Gastroesophageal sphincter (tissue), 4 donors: Measurements from ENCODE around the gene TOMM40. TPM values are rescaled to one million over a fixed set of nuclear protein-coding genes. Genes with fewer than 3 reads are reported as not detected.

Experiments used
- ATAC-seq: fragments of 150-250 bp; one replicate; pipeline ENCODE4 v1.9.1; 2016; ENCODE audit warnings: mild to moderate bottlenecking, moderate library complexity
- H3K27ac ChIP-seq, 4 donors: fragments of 200-600 bp; sonication (generic) in 3 of 4; 1 replicate in 3 of 4; 2 replicates in 1 of 4; pipeline ENCODE4 v1.5.1; 2016 to 2019
- H3K27me3 ChIP-seq: fragments of 200-600 bp; sonication (generic); one replicate; pipeline ENCODE4 v1.5.1; 2019
- H3K36me3 ChIP-seq, 2 donors: fragments of 200-600 bp; sonication (generic); one replicate each; pipeline ENCODE4 v1.5.1; 2019; ENCODE audit warnings: control low read depth in 1 of 2
- H3K4me1 ChIP-seq, 3 donors: fragments of 200-600 bp; sonication (generic); 1 replicate in 2 of 3; 2 replicates in 1 of 3; pipeline ENCODE4 v1.5.1; 2016 to 2019; ENCODE audit warnings: control low read depth in 2 of 3
- H3K4me3 ChIP-seq, 2 donors: fragments of 200-600 bp; sonication (generic); one replicate each; pipeline ENCODE4 v1.5.1; 2019; ENCODE audit warnings: mild to moderate bottlenecking in 1 of 2, moderate library complexity in 1 of 2
- H3K9me3 ChIP-seq, 3 donors: fragments of 200-600 bp; sonication (generic); one replicate each; pipeline ENCODE4 v1.5.1; 2017 to 2019; ENCODE audit warnings: control low read depth in 2 of 3
- CTCF ChIP-seq, 4 experiments: fragments of 200-600 bp in 2 of 4; fragments of 450-650 bp in 2 of 4; sonication (generic) in 1 of 4; IDR thresholded peaks; one replicate each; pipeline ENCODE4 v1.5.1; 2017 to 2019; ENCODE audit warnings: antibody characterized with exemption in 4 of 4, mild to moderate bottlenecking in 2 of 4, moderate library complexity in 2 of 4
- EP300 ChIP-seq: sonication (generic); formaldehyde crosslinking; IDR thresholded peaks from one replicate; pipeline ENCODE4 v1.6.1; 2017; ENCODE audit warnings: antibody characterized with exemption, mild to moderate bottlenecking
- POLR2A ChIP-seq, 2 donors: fragments of 450-650 bp; IDR thresholded peaks; one replicate each; pipeline ENCODE4 v1.6.1; 2017; ENCODE audit warnings: antibody characterized with exemption in 2 of 2, mild to moderate bottlenecking in 2 of 2, moderate library complexity in 1 of 2
- POLR2AphosphoS5 ChIP-seq: sonication (generic); formaldehyde crosslinking; IDR thresholded peaks from one replicate; pipeline ENCODE4 v1.6.1; 2017; ENCODE audit warnings: antibody characterized with exemption
- WGBS, 2 donors: methylation state at CpG; one replicate each; pipeline ENCODE4 v1.1.5; 2018; ENCODE audit warnings: low coverage in 1 of 2; 5-methylcytosine and 5-hydroxymethylcytosine counted together
- total RNA-seq, 4 donors: library from RNA; depleted of rRNA; stranded (reverse); fragments of >200 nt; gene quantifications; one replicate each; pipeline ENCODE4 v1.1.0, GENCODE V29; 2016

TOMM40 gene
- total RNA-seq, 4 donors from 2014 or later, result 30.7 to 41.2 (median 33.7) TPM

- H3K4me1 ChIP-seq, result peaks cover 0 to 22% (median 5%) of the 10 kb centered on the region in 3 donors
- no peak overlapping the region for H3K4me3 ChIP-seq
- TF ChIP-seq POLR2A (IDR thresholded peaks at IDR 0.05) (no peak), CTCF (IDR thresholded peaks at IDR 0.05) (no peak), EP300 (no peak)
- H3K27me3 ChIP-seq, result no peaks in the 10 kb centered on the region
- no peak overlapping the region for H3K27ac ChIP-seq
- WGBS, 2 donors, result 75 to 86% methylated on average over 2 to 4 of the region's 5 CpGs
- H3K36me3 ChIP-seq, result peaks cover 0 to 19% of the 10 kb centered on the region in 2 donors
- ATAC-seq, result no peak
- H3K9me3 ChIP-seq, result no peaks in the 10 kb centered on the region
These were observed 57.2 kb downstream of the TOMM40 start for GRCh38 chr19:44948237-44948636.

GRCh38 chr19:44948763-44949374 is 57.8 kb downstream of the TOMM40 start:
- Histone ChIP-seq H3K27ac (no peak overlapping the region), H3K4me3 (no peak overlapping the region), H3K4me1 (peaks cover 0 to 28% (median 10%) of the 10 kb centered on the region in 3 donors), H3K36me3 (peaks cover 0 to 19% of the 10 kb centered on the region in 2 donors), H3K27me3 (no peaks in the 10 kb centered on the region), H3K9me3 (no peaks in the 10 kb centered on the region)
- WGBS, 2 donors, result no CpG with 5 or more reads among the region's 5 CpGs
- TF ChIP-seq CTCF (IDR thresholded peaks at IDR 0.05), result no peak
- TF ChIP-seq POLR2A (IDR thresholded peaks at IDR 0.05), result no peak
- no peak for TF ChIP-seq EP300
- no peak for TF ChIP-seq POLR2AphosphoS5
- ATAC-seq, result no peak

- H3K27ac ChIP-seq, result no peak overlapping the region
- no peak for TF ChIP-seq POLR2A (IDR thresholded peaks at IDR 0.05)
- no peak for TF ChIP-seq CTCF (IDR thresholded peaks at IDR 0.05)
- WGBS, 2 donors, result 55 to 79% methylated on average over 2 to 7 of the region's 9 CpGs
- no peaks in the 10 kb centered on the region for H3K9me3 ChIP-seq
- no peak overlapping the region for H3K4me3 ChIP-seq
- no peak for ATAC-seq
- H3K4me1 ChIP-seq, result peaks cover 0 to 35% (median 13%) of the 10 kb centered on the region in 3 donors
- peaks cover 0 to 19% of the 10 kb centered on the region in 2 donors for H3K36me3 ChIP-seq
- no peaks in the 10 kb centered on the region for H3K27me3 ChIP-seq
These were observed 58.5 kb downstream of the TOMM40 start for GRCh38 chr19:44949550-44949949.

- H3K27me3 ChIP-seq, result no peaks in the 10 kb centered on the region
- H3K9me3 ChIP-seq, result no peaks in the 10 kb centered on the region
- 43 to 49% methylated on average over 6 to 9 of the region's 13 CpGs for WGBS, 2 donors
- peak in 3 of 4 experiments; percentile 74 to 85 (median 83) for TF ChIP-seq CTCF (IDR thresholded peaks at IDR 0.05)
- no peak for TF ChIP-seq POLR2AphosphoS5
- H3K27ac ChIP-seq, result peak overlapping the region in 3 of 4 donors; percentile 9 to 35 (median 23)
- H3K4me1 ChIP-seq, result peaks cover 6 to 45% (median 19%) of the 10 kb centered on the region in 3 donors
- peaks cover 0 to 19% of the 10 kb centered on the region in 2 donors for H3K36me3 ChIP-seq
- no peak for ATAC-seq
- H3K4me3 ChIP-seq, result no peak overlapping the region
These were observed 60.4 kb downstream of the TOMM40 start for GRCh38 chr19:44951179-44952159.

Other genes starting within 250 kb of the TOMM40 start
- gene PVR, start 247.3 kb upstream of the TOMM40 start, total RNA-seq, result 10 to 100 TPM; 27.1 to 58.5 (median 33.4) TPM
- gene CEACAM19, start 219.8 kb upstream of the TOMM40 start, total RNA-seq, result 1 to 10 TPM in 3 of 4 donors, under 1 TPM in 1; 0.82 to 5.2 (median 3.5) TPM
- not detected for gene CEACAM16, start 192.1 kb upstream of the TOMM40 start, total RNA-seq
- gene BCL3, start 142.5 kb upstream of the TOMM40 start, total RNA-seq, result 10 to 100 TPM; 13.2 to 37.7 (median 16.4) TPM
- 1 to 10 TPM in 1 of 4 donors, under 1 TPM in 1, not detected in 2; 0.93 to 1.0 TPM for gene CBLC, start 113.4 kb upstream of the TOMM40 start, total RNA-seq
- 10 to 100 TPM; 24.1 to 52.7 (median 36.9) TPM for gene BCAM, start 82.2 kb upstream of the TOMM40 start, total RNA-seq
- gene NECTIN2, start 45.0 kb upstream of the TOMM40 start, total RNA-seq, result 10 to 100 TPM; 27.6 to 47.8 (median 41.6) TPM
- gene APOE, start 14.5 kb downstream of the TOMM40 start, total RNA-seq, result 10 to 100 TPM in 3 of 4 donors, 1 to 10 TPM in 1; 7.8 to 44.4 (median 31.7) TPM
- gene APOC1, start 23.4 kb downstream of the TOMM40 start, total RNA-seq, result 1 to 10 TPM in 2 of 4 donors, not detected in 2; 2.2 to 4.8 TPM
- gene APOC4, start 51.0 kb downstream of the TOMM40 start, total RNA-seq, result not detected
- gene APOC2, start 54.8 kb downstream of the TOMM40 start, total RNA-seq, result not detected
- gene CLPTM1, start 64.1 kb downstream of the TOMM40 start, total RNA-seq, result 10 to 100 TPM; 41.7 to 76.3 (median 43.2) TPM
- gene RELB, start 110.2 kb downstream of the TOMM40 start, total RNA-seq, result 1 to 10 TPM; 4.0 to 9.2 (median 6.0) TPM
- 10 to 100 TPM; 33.6 to 82.5 (median 54.7) TPM for gene CLASRP, start 147.8 kb downstream of the TOMM40 start, total RNA-seq
- gene ZNF296, start 185.2 kb downstream of the TOMM40 start, total RNA-seq, result under 1 TPM in 1 of 4 donors, not detected in 3; 0.50 TPM
- 10 to 100 TPM in 3 of 4 donors, 1 to 10 TPM in 1; 6.4 to 17.6 (median 14.8) TPM for gene GEMIN7, start 188.0 kb downstream of the TOMM40 start, total RNA-seq
- gene PPP1R37, start 201.9 kb downstream of the TOMM40 start, total RNA-seq, result 10 to 100 TPM; 22.6 to 51.4 (median 24.6) TPM